WI38 (cell line): Measurements from ENCODE around the gene DMRTB1.

Experiments
- H3K4me3 ChIP-seq: 2 replicates; pipeline ENCODE4 v1.5.1; 2011; ENCODE audit warnings: low read depth, mild to moderate bottlenecking, control low read depth, low read length
- TF ChIP-seq, protein P1 (sequence below): IDR thresholded peaks from 2 replicates; pipeline ENCODE4 v1.5.1; 2012; ENCODE audit warnings: low read depth, mild to moderate bottlenecking, control low read depth, low read length

The DMRTB1 gene

DNA sequence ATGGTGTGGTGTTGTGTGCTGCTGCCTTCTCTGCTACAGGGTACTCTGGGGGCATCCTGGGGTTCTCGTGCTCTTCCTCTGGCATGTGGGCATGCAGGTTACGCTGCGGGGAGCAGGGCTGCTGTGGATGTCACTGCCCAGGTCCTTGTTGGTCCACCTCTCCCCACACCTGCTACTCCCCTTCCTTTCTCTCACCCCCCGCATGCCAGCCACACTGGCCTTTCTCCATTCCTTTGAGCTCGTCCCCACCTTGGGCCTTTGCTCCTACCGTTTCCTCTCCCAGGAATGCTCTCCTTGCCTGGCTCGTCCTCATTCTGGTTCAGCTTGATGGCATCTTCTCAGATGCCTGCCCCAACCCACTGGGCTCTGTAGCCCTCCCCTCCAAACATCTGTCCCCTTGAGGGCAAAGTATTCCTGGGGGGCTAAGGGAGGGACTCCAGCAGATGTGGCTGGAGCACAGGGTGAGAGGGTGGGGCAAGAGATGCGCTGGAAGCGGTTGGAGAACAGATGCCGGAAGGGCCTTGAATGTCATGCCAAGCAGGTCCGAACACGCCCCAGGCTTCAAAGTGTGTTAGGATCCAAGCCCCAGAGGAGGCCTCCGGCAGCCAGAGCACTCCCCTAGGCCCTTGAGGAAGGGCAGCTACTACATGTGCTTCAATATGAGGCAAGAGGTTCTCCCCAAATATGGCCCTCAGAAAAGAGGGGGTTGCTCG lies 23.4 kb downstream of the DMRTB1 start:
- TF ChIP-seq, protein P1, sequence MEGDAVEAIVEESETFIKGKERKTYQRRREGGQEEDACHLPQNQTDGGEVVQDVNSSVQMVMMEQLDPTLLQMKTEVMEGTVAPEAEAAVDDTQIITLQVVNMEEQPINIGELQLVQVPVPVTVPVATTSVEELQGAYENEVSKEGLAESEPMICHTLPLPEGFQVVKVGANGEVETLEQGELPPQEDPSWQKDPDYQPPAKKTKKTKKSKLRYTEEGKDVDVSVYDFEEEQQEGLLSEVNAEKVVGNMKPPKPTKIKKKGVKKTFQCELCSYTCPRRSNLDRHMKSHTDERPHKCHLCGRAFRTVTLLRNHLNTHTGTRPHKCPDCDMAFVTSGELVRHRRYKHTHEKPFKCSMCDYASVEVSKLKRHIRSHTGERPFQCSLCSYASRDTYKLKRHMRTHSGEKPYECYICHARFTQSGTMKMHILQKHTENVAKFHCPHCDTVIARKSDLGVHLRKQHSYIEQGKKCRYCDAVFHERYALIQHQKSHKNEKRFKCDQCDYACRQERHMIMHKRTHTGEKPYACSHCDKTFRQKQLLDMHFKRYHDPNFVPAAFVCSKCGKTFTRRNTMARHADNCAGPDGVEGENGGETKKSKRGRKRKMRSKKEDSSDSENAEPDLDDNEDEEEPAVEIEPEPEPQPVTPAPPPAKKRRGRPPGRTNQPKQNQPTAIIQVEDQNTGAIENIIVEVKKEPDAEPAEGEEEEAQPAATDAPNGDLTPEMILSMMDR: no peak
- no peak overlapping the region for H3K4me3 ChIP-seq

DNA sequence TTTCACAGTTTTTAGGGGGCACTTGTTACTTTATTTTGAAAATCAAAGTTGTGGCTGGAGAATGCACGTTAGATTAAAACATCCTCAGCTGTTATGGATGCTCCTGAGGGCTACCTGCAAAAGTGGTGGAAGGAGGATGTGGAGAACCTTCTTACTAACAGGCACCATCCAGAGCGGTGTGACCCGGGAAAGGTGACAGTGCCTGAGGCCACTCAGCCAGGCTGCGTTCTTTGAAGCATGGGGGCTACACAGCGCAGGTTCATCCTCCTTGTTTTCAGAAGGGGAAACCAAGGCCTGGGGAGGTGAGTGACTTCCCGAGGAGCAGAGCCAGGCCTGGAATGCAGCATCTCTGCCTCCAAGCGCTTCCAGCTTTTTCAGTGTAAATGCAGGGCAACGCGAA lies 24.0 kb downstream of the DMRTB1 start:
- no peak overlapping the region for H3K4me3 ChIP-seq
- TF ChIP-seq, protein P1: no peak

DNA sequence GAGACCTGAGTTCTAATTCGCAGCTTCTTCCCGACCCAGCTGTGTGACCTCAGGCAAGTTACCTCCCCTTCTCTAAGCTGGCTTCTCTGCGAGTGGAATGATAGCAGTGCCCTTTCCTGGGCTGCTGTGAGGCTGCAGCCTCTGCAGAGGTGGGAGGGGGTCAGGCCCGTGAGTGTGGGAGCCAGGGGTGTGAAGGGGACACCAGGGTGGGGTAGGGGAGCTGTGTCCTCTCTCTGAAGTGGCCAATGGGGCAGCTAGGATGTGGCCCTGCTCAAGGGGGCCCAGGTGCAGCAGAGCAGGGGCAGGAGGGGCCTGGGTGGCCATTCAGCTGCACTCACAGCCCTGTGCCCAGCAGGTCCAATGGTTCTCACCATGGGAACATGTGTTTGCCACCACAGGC lies 24.5 kb downstream of the DMRTB1 start:
- TF ChIP-seq, protein P1: no peak
- H3K4me3 ChIP-seq: no peak overlapping the region

DNA sequence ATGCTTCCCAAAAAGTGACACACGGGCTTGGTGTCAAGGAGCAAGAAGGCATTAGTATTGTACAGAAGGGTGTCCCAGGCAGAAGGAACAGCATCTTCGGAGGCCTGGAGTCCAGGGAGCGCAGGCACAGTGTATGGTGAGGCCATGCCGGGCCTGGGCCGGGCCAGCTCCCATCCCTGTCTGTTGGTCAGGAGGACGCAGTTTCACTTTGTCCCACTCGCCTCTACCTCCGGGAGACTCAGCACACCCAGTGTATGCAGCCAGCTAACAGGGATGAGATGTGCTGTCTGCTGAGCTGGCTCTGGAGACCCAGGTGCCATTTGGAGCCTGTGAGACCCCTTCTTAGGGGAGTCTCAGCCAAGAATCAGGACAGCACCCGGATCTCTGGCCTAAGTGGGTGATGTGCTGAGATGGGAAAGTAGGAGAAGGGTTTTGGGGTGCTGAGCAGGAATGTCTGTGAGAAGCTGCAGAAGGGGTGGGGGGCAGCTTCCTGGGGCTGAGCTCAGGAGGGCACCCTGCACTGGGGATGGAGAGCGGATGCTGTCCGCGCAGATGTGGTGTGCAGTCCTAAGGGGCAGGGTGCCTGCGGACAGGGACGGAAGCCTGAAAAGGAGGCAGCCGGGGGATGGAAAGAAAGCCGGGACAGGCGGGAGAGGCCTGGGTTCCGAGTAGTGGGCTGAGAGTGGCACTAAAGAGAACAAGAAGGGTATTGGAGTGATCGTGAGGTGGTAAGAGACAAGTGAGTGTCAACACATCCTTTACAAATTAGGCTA lies 25.7 kb downstream of the DMRTB1 start:
- TF ChIP-seq, protein P1: no peak
- H3K4me3 ChIP-seq: no peak overlapping the region

DNA sequence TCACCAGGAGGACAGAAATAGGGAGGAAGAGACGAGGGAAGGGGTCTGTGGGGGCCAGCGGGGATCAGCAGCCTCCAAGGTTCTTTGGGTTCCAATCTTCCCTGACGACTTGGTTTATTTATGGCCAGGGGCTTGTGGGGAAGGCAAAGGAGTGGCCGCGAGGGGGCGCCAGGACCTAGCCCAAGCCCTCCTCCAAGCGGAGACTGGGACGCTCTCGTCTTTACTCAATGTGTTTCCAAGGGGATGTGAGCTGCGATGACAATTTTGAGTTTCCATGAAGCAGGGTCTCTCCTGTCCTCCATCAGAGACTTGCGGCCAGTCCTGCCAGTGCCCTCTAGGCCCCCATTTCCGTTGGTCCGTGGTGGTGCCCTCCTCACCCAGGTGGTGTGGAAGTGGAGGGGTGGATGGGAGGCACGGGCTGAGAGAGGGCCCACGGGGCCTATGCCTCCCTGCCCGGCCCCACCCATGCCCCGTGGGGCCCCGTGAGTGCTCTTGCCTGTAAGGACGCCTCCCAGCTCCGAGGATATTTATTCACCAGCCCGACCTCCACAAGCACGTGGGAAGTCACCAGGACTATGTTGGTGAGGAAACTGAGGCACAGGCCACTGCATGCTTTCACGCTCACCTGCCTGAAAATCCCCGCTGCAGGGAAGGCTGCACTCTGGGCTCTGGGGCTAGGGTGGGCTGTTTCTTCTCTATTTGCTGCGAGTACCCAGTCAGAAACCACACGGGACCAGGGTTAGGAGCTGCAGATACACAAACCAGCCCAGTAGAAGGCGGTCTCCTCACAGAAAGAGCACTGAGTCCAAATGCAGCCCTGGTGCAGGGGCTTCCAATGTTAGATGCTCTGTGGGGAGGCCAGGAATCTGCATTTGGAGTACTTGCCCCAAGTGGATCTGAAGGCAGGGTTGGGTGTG lies 26.5 kb downstream of the DMRTB1 start:
- TF ChIP-seq, protein P1: peak; percentile 82
- H3K4me3 ChIP-seq: no peak overlapping the region

DNA sequence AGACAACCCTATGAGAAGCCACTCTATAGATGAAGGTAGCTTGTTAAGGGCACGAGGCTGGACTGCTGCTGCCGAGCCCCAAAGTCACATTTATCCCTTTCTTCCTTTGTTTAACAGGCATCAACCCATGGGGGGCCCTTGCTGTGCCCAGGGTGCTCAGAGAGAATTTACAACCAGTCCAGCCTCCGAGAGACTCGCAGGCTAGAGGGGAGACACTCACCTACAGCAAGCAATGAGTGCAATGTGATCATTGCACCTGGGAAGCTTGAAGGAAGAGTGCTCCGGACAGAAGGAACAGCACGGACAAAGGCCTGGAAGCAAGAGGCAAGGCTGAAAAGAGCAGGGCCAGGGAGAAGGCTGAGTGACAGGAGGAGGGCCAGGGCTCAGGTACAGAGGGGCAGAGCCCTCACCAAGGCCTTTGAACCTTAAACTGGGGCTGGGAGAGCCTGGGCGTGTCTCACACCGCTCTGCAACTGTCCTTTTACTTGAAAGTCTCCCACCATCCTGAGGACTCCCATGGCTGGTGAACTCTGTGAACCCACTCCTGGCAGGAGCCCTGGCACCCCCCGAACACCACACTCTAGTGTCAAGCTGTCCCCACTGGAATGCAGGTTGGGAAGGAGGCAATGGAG lies 27.3 kb downstream of the DMRTB1 start:
- TF ChIP-seq, protein P1: no peak
- no peak overlapping the region for H3K4me3 ChIP-seq
